ENCODE data around the gene VAMP8.

The VAMP8 gene

DNA sequence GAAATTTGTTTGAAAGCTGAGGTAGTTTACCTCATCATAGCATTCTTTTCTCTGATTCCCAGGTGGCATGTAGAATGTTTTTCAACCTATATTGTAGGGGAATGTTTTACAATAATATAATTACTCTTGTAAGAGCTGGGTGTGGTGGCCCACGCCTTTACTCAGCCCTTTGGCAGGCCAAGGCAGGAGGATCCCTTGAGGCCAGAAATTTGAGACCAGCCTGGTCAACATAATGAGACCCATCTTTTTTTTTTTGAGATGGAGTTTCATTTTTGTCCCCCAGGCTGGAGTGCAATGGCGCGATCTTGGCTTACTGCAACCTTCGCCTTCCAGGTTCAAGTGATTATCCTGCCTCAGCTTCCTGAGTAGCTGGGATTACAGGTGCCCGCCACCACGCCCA lies 42.2 kb downstream of the VAMP8 start:
- DNase-seq (ENCODE audit: low spot score in 2 of 2), result no peak
- H3K36me3 Mint-ChIP-seq, result peaks cover 17% of the 10 kb centered on the region
- no peak overlapping the region for H3K27ac Mint-ChIP-seq
- peaks cover 12% of the 10 kb centered on the region for H3K4me1 Mint-ChIP-seq
- no peaks in the 10 kb centered on the region for H3K27me3 Mint-ChIP-seq
- no peaks in the 10 kb centered on the region for H3K9me3 Mint-ChIP-seq
- no peak for ATAC-seq (ENCODE audit: low read depth)
- H3K4me3 Mint-ChIP-seq, result no peak overlapping the region

DNA sequence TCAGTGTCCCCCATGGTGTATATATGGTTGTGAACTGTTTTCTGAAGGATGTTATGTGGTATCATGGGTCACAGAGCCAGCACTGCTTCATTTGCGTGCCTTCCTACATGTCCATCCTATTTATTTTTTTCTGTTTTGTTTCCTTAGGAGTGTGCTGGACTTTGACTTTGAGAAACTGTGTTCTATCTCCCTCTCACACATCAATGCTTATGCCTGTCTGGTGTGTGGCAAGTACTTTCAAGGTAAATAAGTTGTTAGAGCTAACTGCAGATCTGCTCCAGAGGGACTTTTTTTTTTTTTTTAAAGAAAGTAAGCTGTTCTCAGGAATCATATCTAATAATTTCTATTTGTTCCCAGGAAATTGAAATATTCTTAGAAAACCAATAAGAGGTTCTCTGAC lies 44.0 kb downstream of the VAMP8 start:
- Mint-ChIP-seq H3K9me3 (no peaks in the 10 kb centered on the region), H3K27ac (no peak overlapping the region)

DNA sequence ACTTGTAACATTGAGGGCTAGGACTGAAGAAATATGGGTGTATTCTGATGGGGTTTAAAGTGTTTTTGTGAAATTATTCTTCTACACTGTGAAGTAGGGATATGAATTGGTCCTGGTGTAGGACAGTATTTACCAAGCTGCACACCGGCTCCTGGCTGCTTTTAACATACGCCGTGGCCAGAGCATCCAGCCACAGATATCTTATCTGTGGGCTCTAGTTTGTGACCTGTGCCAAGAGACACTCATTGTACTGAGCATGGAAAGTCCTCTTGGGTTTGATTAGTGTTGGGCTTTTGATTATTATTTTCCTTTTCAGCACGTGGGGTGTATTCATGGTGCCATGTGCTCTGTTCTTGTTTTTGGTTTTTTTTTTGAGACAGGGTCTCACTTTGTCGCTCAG lies 46.6 kb downstream of the VAMP8 start:
- DNase-seq (ENCODE audit: low spot score in 2 of 2), result no peak
- no peak for ATAC-seq (ENCODE audit: low read depth)
- no peak overlapping the region for H3K4me3 Mint-ChIP-seq
- peaks cover 11% of the 10 kb centered on the region for H3K4me1 Mint-ChIP-seq
- no peaks in the 10 kb centered on the region for H3K9me3 Mint-ChIP-seq
- H3K27ac Mint-ChIP-seq, result no peak overlapping the region
- H3K27me3 Mint-ChIP-seq, result no peaks in the 10 kb centered on the region
- peaks cover 26% of the 10 kb centered on the region for H3K36me3 Mint-ChIP-seq

More for the DNA sequence above, 44.0 kb downstream of the VAMP8 start:
- Mint-ChIP-seq H3K4me1 (peaks cover 8% of the 10 kb centered on the region), H3K4me3 (no peak overlapping the region), H3K36me3 (peaks cover 25% of the 10 kb centered on the region), H3K27me3 (no peaks in the 10 kb centered on the region)
- DNase-seq (ENCODE audit: low spot score in 2 of 2), result no peak
- no peak for ATAC-seq (ENCODE audit: low read depth)

DNA sequence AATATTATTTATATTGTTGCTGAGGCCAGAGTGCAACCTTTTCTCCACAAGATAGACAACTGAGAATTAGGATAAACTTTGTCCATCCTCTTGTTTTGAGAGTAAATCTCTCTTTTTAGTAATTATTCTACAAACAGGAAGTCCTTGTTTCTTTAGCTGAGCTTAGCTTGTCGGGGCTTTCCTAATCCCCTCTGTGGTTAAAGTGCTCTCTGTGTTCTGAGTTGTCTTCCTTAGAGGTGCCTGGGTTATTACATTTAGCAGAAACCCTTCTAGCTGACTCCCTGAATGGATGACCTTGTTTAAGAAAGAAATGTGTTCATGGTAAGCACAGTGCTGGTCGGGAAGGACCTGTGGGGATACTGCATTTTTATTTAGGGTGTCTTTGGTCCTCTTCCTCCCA lies 51.3 kb downstream of the VAMP8 start:
- no peaks in the 10 kb centered on the region for H3K9me3 Mint-ChIP-seq
- DNase-seq (ENCODE audit: low spot score in 2 of 2) (no peak), ATAC-seq (ENCODE audit: low read depth) (peak; percentile 90)
- peaks cover 5% of the 10 kb centered on the region for H3K4me1 Mint-ChIP-seq
- H3K36me3 Mint-ChIP-seq, result peaks cover 22% of the 10 kb centered on the region
- H3K27ac Mint-ChIP-seq, result peak overlapping the region; percentile 78
- H3K27me3 Mint-ChIP-seq, result no peaks in the 10 kb centered on the region
- H3K4me3 Mint-ChIP-seq, result no peak overlapping the region

DNA sequence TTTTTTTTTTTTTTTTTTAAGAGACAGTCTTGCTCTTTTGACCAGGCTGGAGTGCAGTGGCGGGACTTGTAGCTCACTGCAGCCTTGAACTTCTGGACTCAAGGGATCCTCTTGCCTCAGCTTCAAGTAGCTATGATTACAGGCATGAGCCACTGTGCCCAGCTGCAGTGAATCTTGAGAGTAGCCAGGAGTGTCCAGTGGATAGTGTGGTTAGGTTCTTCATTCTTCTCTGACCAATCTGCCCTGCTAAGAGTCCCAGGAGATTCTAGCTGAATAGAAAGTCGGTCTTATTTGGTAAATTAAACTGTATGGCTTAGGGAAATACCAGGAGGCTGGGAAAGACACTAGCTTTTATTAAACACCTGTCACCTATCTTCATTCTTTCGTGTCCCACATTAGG lies 53.9 kb downstream of the VAMP8 start:
- Mint-ChIP-seq H3K4me3 (no peak overlapping the region), H3K9me3 (no peaks in the 10 kb centered on the region), H3K36me3 (peaks cover 19% of the 10 kb centered on the region), H3K27me3 (no peaks in the 10 kb centered on the region), H3K4me1 (peaks cover 11% of the 10 kb centered on the region), H3K27ac (no peak overlapping the region)
- ATAC-seq (ENCODE audit: low read depth) (no peak), DNase-seq (ENCODE audit: low spot score in 2 of 2) (no peak)

Data from memory B cell (primary cell).